Nephron (organoid): ENCODE measurements around the gene ZNF536.

ENCODE experiments used
- H3K27ac Mint-ChIP-seq, 3 experiments: 2 replicates each; pipeline ENCODE4 v1.8.0; 2020; ENCODE audit warnings: mixed read lengths in 3 of 3, mild to moderate bottlenecking in 2 of 3, moderate library complexity in 1 of 3
- H3K27me3 Mint-ChIP-seq: 2 replicates; pipeline ENCODE4 v1.8.0; 2021; ENCODE audit warnings: low read depth, mild to moderate bottlenecking, moderate library complexity, mixed read lengths
- H3K36me3 Mint-ChIP-seq: 2 replicates; pipeline ENCODE4 v1.8.0; 2020; ENCODE audit warnings: low read depth, mixed read lengths
- H3K4me1 Mint-ChIP-seq: 2 replicates; pipeline ENCODE4 v1.8.0; 2020; ENCODE audit warnings: mixed read lengths
- H3K4me3 Mint-ChIP-seq, 3 experiments: 2 replicates each; pipeline ENCODE4 v1.8.0; 2020; ENCODE audit warnings: mild to moderate bottlenecking in 3 of 3, mixed read lengths in 3 of 3, moderate library complexity in 2 of 3
- H3K9me3 Mint-ChIP-seq: 2 replicates; pipeline ENCODE4 v1.8.0; 2020; ENCODE audit warnings: mixed read lengths
- TF ChIP-seq, protein P1 (sequence below), 3 experiments: fragments of 200-600 bp; sonication (generic); IDR thresholded peaks; one replicate each; pipeline ENCODE4 v1.5.0; 2021; ENCODE audit warnings: antibody characterized with exemption in 3 of 3; ENCODE audit not compliant: unreplicated experiment in 3 of 3

Gene ZNF536

DNA sequence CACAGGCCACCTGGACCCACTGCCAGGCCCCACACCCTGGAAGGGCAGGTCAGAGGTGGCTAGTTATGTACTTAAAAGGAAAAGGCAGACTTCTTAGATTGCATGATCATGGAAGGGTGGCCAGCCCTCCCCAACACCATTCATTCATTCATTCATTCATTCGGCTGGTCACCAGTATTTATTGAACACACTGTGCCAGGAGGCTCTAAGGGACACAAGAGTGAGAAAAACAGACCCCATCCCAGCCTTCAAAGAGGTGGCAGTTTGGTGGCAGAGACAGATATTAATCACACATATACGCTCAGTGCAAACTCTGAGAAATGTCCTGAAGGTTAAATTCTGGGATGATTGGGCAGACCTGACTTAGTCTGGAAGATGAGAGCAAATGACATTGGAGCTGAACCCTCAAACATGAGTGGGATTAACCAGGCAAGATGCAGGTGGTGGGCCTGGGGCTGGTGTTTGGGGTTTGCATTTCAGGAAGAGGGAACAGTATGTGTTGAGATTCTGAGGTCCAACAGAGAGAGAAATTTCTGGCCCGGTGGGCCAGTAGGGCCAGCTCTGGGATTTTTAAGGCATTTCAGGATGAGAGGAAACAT, 147.5 kb downstream of the ZNF536 start:
- peaks cover 10% of the 10 kb centered on the region for H3K27me3 Mint-ChIP-seq
- no peak overlapping the region for H3K27ac Mint-ChIP-seq
- H3K4me1 Mint-ChIP-seq = no peaks in the 10 kb centered on the region
- H3K9me3 Mint-ChIP-seq = no peaks in the 10 kb centered on the region
- TF ChIP-seq, protein P1, sequence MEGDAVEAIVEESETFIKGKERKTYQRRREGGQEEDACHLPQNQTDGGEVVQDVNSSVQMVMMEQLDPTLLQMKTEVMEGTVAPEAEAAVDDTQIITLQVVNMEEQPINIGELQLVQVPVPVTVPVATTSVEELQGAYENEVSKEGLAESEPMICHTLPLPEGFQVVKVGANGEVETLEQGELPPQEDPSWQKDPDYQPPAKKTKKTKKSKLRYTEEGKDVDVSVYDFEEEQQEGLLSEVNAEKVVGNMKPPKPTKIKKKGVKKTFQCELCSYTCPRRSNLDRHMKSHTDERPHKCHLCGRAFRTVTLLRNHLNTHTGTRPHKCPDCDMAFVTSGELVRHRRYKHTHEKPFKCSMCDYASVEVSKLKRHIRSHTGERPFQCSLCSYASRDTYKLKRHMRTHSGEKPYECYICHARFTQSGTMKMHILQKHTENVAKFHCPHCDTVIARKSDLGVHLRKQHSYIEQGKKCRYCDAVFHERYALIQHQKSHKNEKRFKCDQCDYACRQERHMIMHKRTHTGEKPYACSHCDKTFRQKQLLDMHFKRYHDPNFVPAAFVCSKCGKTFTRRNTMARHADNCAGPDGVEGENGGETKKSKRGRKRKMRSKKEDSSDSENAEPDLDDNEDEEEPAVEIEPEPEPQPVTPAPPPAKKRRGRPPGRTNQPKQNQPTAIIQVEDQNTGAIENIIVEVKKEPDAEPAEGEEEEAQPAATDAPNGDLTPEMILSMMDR (IDR thresholded peaks at IDR 0.05; ENCODE audit: unreplicated experiment in 3 of 3) = no peak
- H3K4me3 Mint-ChIP-seq = no peak overlapping the region
- H3K36me3 Mint-ChIP-seq = no peaks in the 10 kb centered on the region

DNA sequence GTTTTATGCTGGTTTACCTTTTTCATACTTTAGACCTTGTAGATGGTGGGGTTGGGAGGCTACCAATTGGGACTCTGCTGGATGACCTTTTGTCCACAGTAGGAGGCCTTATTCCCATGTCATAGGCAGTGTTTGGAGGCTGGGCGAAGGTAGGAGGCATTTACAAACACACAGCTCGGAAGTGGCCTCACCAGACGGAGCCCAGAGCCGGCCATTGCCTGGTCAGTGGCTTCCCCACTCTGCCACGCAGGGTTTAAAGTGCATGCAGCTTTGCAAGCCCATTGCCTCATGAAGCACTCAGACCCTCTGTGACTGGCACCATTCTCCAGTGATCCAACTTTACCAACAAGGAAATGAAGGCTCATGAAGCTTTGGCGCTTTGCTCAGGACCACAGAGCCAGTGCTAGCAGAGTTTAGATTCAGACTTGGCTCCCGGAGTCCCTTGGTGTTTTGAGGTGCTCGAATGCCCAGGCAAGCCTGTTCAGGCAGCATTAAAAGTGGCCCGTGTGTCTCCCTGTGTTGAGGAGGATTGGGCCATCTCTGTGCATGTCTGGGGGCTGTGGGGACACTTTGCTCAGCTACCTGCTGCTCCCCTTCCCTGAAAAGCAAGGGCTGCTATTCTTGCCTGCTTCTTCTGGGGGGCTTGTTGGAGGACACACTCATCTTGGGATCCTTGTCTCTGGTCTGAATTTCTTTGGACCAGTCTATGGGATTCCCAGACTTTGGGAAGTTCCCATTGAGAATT, 148.7 kb downstream of the ZNF536 start:
- Mint-ChIP-seq H3K9me3 (peaks cover 3% of the 10 kb centered on the region), H3K4me3 (no peak overlapping the region), H3K36me3 (no peaks in the 10 kb centered on the region), H3K27me3 (peaks cover 10% of the 10 kb centered on the region), H3K27ac (no peak overlapping the region), H3K4me1 (no peaks in the 10 kb centered on the region)
- TF ChIP-seq, protein P1 (IDR thresholded peaks at IDR 0.05; ENCODE audit: unreplicated experiment in 3 of 3) = no peak

DNA sequence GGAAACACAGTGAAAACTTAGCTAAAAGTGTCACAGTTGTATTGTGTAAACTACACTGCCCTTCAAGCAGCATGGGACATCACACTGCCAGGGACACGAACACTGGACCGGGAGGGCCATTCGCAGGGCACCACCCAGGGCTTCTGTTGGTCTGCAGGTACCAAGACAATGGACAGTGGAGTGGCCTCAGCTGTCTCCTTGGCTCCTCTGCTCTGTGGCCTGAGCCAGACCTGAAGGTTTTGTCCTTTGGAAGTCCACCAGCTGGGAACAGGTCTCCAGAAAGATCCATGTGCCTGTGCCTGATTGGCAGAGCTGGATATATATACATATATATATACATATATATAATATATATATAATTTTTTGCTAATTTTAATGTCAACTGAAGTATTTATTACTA, 149.8 kb downstream of the ZNF536 start:
- H3K4me1 Mint-ChIP-seq = no peaks in the 10 kb centered on the region
- no peak overlapping the region for H3K4me3 Mint-ChIP-seq
- H3K27me3 Mint-ChIP-seq = peaks cover 10% of the 10 kb centered on the region
- H3K9me3 Mint-ChIP-seq = peaks cover 3% of the 10 kb centered on the region
- H3K27ac Mint-ChIP-seq = no peak overlapping the region
- TF ChIP-seq, protein P1 (IDR thresholded peaks at IDR 0.05; ENCODE audit: unreplicated experiment in 3 of 3) = no peak
- no peaks in the 10 kb centered on the region for H3K36me3 Mint-ChIP-seq

DNA sequence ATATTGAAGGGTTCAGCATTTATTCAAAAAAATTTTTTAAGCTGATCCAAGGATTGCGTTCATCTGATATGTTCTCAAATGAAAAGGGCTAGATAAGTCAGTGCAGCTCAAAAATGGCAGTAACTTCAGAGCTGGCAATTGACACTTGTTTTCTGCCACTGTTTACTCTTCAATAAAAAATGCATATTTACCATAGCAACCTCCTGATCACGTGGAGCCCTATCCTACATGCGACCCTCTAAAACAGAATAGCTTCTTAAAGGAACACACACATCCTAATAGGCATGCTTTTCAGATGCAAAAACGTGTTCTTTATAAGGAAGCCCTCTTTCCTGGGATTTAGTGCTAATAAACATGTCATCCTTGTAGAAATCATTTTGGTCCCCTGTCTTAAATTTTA, 150.2 kb downstream of the ZNF536 start:
- Mint-ChIP-seq H3K4me1 (no peaks in the 10 kb centered on the region), H3K27ac (no peak overlapping the region), H3K4me3 (no peak overlapping the region), H3K36me3 (no peaks in the 10 kb centered on the region), H3K9me3 (peaks cover 3% of the 10 kb centered on the region), H3K27me3 (peaks cover 10% of the 10 kb centered on the region)
- TF ChIP-seq, protein P1 (IDR thresholded peaks at IDR 0.05; ENCODE audit: unreplicated experiment in 3 of 3) = no peak

DNA sequence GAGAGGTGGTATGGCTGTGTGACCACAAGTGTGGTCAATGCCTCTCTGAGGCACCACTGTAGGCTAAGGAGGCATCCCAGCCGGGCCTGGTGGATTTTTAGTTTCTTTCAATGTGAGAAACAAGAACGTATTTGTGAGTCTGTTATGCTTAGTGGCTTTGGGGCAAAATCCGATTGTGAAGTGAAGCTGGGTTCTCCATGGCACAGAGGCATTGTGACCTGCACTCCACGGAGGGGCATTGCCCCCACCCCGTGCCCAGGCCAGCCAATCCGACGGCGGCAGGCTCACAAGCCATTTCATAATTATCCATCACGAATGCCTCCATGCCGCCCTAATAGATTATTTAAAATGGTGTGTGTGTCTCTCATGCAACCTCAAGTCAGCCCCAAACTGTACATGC, 151.6 kb downstream of the ZNF536 start:
- Mint-ChIP-seq H3K4me1 (no peaks in the 10 kb centered on the region), H3K27ac (no peak overlapping the region), H3K9me3 (peaks cover 3% of the 10 kb centered on the region), H3K36me3 (no peaks in the 10 kb centered on the region), H3K27me3 (peaks cover 5% of the 10 kb centered on the region), H3K4me3 (no peak overlapping the region)
- TF ChIP-seq, protein P1 (IDR thresholded peaks at IDR 0.05; ENCODE audit: unreplicated experiment in 3 of 3) = no peak

DNA sequence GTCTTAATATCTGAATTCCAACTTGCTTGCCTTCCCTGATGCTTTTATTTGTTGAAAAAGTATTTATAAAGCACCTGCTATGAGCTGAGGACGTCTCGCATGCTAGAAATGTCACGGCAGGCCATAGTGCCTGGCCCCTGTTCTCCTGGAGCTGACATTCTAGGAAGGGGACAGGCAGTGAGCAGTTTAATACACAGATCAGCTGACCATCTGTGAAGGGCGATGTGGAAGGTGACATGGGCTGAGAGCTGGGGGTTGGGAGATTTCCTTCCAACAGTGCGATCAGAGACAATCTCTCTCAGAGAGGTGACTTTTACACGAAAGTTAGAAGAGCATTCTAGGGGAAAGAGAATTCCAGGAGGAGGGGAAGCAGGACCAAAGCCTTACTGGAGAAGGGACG, 153.2 kb downstream of the ZNF536 start:
- H3K27me3 Mint-ChIP-seq = peaks cover 3% of the 10 kb centered on the region
- TF ChIP-seq, protein P1 (IDR thresholded peaks at IDR 0.05; ENCODE audit: unreplicated experiment in 3 of 3) = no peak
- H3K4me3 Mint-ChIP-seq = no peak overlapping the region
- no peak overlapping the region for H3K27ac Mint-ChIP-seq
- H3K36me3 Mint-ChIP-seq = no peaks in the 10 kb centered on the region
- no peaks in the 10 kb centered on the region for H3K4me1 Mint-ChIP-seq
- H3K9me3 Mint-ChIP-seq = peaks cover 3% of the 10 kb centered on the region
